Myometrial cell (primary cell): ENCODE data around the gene PRKD2. TPM values are rescaled to one million over a fixed set of nuclear protein-coding genes. Genes with fewer than 3 reads are reported as not detected.

Source experiments
- total RNA-seq: library from RNA; depleted of rRNA; stranded (reverse); fragments of >200 nt; gene quantifications from 2 replicates; pipeline ENCODE4 v1.2.3, GENCODE V29; 2015

The PRKD2 gene
- total RNA-seq: 23.4 and 25.2 TPM in 2 replicates

GRCh38 chr19:46717034-46717715, at the start of gene PRKD2:
Gene PRKD2, minus strand, starts transcription at chr19:46717114. Its CDS starts 744 bp downstream, at chr19:46716370.

GRCh38 chr19:46746281-46747057, 29.6 kb upstream of the PRKD2 start, which contains the start of gene STRN4:
Gene STRN4, minus strand, starts transcription at chr19:46746450. Its CDS starts 20 bp downstream, at chr19:46746430.

DNA sequence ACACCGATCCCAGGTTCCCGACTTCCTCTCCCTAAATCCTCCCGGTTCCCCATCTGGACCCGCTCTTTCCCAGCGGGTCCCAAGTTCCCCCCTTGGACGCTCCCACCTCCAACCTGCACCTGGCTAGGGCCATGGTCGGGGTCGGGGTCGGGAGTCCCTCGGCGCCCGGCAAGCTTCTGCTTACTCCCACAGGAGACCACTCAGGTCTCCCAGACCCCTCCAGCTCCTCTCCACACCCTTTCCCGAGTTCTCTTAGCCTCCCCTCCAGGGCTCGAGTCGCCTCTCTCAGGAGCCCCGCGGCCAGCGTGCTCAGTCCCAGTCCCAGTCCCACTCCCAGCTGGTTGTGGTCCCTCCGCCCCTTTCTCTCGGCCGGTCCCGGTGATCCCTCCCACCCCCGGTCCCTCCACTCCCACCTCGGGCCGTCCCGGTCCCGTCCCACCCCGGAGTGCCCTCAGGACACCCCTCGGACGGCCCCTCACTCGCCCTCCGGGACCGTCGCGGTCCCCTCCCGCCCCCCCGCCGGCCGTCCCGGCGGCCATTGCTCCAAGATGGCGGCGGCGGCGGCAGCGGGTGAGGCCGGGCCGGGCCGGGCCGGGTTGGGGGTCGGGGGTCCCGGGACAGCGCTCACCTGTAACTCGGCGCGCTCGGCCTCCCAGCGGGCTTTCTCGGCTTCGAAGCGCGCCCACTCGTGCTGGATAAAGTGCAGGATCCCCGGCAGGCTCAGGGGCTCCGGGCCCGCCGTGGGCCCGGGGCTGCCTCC, 28.8 kb upstream of the PRKD2 start, which contains the start of gene FKRP:
FKRP (plus strand) TSS at position 537 of the 760 bp plus-strand sequence. CDS start 9,394 bp downstream, outside the sequence.

DNA sequence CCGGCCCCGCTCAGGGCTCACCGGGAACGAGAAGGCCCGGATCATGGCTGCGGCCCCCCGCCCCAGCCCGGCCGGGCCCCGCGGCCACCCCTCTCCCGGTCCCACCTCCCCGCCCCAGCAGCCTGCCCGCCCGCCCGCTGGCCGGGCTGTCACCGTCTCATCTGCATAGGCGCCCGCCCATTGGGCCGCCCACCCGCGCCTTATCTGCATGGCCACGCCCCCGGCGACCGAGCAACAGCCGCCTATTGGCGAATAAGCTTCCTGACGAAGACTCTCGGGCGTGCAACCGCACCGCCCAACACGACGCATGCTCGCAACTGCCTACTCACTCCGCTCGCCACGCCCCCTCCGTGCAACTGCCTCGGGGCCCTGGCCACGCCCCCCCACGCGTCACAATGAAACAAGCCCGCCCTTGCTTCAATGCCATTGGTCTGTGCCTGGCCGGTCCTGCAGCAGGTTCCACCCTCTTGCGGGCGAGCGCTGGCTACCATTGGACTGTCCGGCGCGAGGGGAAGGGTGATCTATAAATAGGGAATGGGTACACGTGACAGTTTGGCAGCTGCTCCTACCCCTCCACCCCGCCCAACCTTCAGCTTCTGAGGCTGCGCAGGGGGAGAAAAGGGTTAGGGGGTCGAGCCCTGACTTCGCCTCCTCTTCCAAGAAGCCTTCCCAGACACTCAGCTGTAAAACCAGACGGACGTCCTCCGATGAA, 55.7 kb downstream of the PRKD2 start, which contains the start of gene DACT3:
DACT3 (minus strand) TSS at position 163 of the 712 bp plus-strand sequence; CDS start at position 45, 118 bp downstream.

GRCh38 chr19:46635920-46636761, 80.8 kb downstream of the PRKD2 start, which contains the start of gene GNG8:
Gene GNG8, minus strand, starts transcription at chr19:46636202. Its CDS starts 1,520 bp downstream, at chr19:46634682.

DNA sequence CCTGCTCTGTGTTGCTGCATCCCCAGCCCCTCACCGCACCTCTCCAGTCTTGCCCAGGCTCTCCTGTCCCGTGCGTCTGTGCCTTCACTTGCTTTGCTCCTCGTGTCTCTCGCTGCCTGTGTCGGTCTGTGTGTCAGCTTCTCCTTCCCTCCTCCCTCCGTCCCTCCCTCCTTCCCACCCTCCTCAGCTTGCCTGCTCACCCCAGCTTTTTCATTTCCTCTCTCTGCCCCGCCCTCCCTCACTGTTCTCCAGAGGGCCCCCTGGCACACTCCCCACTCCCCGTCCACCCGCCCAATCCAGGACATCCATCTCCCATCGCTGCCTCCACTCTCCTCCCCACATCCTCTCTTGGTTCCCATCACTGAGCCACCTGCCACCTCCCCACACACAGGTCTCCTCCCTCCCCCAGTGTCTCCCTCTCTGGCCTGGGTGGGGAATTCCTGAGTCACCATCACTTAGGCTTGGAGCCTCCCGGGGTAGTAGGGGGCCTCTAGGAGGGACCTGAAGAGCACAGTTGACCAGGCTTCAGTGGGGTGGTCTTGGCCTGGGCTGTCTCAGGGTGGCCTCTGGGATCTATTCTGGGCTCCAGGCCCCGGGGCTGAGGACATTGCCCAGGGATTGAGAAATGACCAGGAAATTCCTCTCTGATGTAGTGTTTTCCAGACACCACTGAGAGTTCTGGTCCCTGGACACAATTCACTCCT, 91.8 kb downstream of the PRKD2 start, which contains the start of gene PTGIR:
PTGIR (minus strand) TSS at position 132 of the 704 bp plus-strand sequence. CDS start 864 bp downstream, outside the sequence.

Other genes with a start within 250 kb of the PRKD2 start
- 3.2 and 3.4 TPM in 2 replicates for gene PNMA8A, start 245.6 kb downstream of the PRKD2 start, total RNA-seq
- gene PNMA8B, start 221.2 kb downstream of the PRKD2 start, total RNA-seq: 0.29 and 0.35 TPM in 2 replicates
- gene CALM3, start 115.8 kb downstream of the PRKD2 start, total RNA-seq: 350 and 373 TPM in 2 replicates
- 5.0 and 11.2 TPM in 2 replicates for gene PTGIR, start 92.0 kb downstream of the PRKD2 start, total RNA-seq
- gene GNG8, start 80.9 kb downstream of the PRKD2 start, total RNA-seq: not detected in 2 replicates
- 4.0 and 5.1 TPM in 2 replicates for gene DACT3, start 55.9 kb downstream of the PRKD2 start, total RNA-seq
- gene FKRP, start 28.9 kb upstream of the PRKD2 start, total RNA-seq: 21.6 and 30.7 TPM in 2 replicates
- gene STRN4, start 29.3 kb upstream of the PRKD2 start, total RNA-seq: 73.0 and 76.4 TPM in 2 replicates
- gene SLC1A5, start 71.5 kb upstream of the PRKD2 start, total RNA-seq: 347 and 349 TPM in 2 replicates
- gene AP2S1, start 133.7 kb upstream of the PRKD2 start, total RNA-seq: 347 and 432 TPM in 2 replicates
- gene ARHGAP35, start 143.9 kb upstream of the PRKD2 start, total RNA-seq: 22.8 and 26.6 TPM in 2 replicates